Left ventricle myocardium inferior (tissue), 1 donor: Measurements from ENCODE around the gene TFE3. TPM values are rescaled to one million over a fixed set of nuclear protein-coding genes. Genes with fewer than 3 reads are reported as not detected.

Experiments
- DNase-seq: peaks from one replicate; pipeline ENCODE4 v3.0.0-alpha.2; 2020
- H3K27ac ChIP-seq: fragments of 200-600 bp; replicated peaks from 2 replicates; pipeline ENCODE4 v1.8.0; 2021
- H3K27me3 ChIP-seq: fragments of 200-600 bp; 2 replicates; pipeline ENCODE4 v1.8.0; 2021; ENCODE audit warnings: low read depth
- H3K36me3 ChIP-seq: fragments of 200-600 bp; 2 replicates; pipeline ENCODE4 v1.8.0; 2021
- H3K4me1 ChIP-seq: fragments of 200-600 bp; 2 replicates; pipeline ENCODE4 v1.8.0; 2021
- H3K4me3 ChIP-seq: fragments of 200-600 bp; 2 replicates; pipeline ENCODE4 v1.8.0; 2021; ENCODE audit warnings: mild to moderate bottlenecking, moderate library complexity
- H3K9me3 ChIP-seq: fragments of 200-600 bp; replicated peaks from 2 replicates; pipeline ENCODE4 v1.8.0; 2021
- CTCF ChIP-seq: fragments of 200-600 bp; IDR thresholded peaks from 2 replicates; pipeline ENCODE4 v1.8.0; 2021; ENCODE audit warnings: antibody characterized with exemption, mild to moderate bottlenecking, borderline replicate concordance
- intact Hi-C: fragments of 100-400 bp; cut with micrococcal nuclease; formaldehyde crosslinking; loops from one replicate; pipeline ENCODE4 v1.11.0; 2022
- long read RNA-seq: library from polyadenylated mRNA; unstranded; transcript quantifications from one replicate; pipeline ENCODE4 v2.0.0, GENCODE V29; 2021
- total RNA-seq: library from RNA; stranded (reverse); fragmentation: NEBNext Ultra II Directional; extraction: Animal tissue kit (Norgen Biotek cat#: 25700); gene quantifications from one replicate; pipeline ENCODE4 v1.2.1, GENCODE V29; 2021
- donor health status: DM: no; HTN: yes; CAD: no; lungs with severe emphysema.

Gene TFE3
- 19.2 TPM for total RNA-seq
- long read RNA-seq, transcript TFE3-201 (10 exons, 3,415 nt): major isoform, 21 of 49 reads
- long read RNA-seq, transcript TFE3-204 (10 exons, 3,279 nt): minor isoform, 13 of 49 reads
- long read RNA-seq, partial matches to known transcripts: 3 of 49 reads
- long read RNA-seq, other reads (novel, unspliced or antisense): 12 of 49 reads

GRCh38 chrX:49043220-49043986 lies at the start of gene TFE3:
Gene TFE3, minus strand, starts transcription at chrX:49043357. Its CDS starts 131 bp downstream, at chrX:49043226.
- Histone ChIP-seq H3K9me3 (no peaks in the 10 kb centered on the region), H3K36me3 (peaks cover 11% of the 10 kb centered on the region), H3K4me3 (peak within 1 kb of the TSS; percentile 87), H3K27ac (peak within 1 kb of the TSS; percentile 94), H3K27me3 (no peaks in the 10 kb centered on the region), H3K4me1 (peaks cover 47% of the 10 kb centered on the region)
- intact Hi-C loops: no loop called here
- DNase-seq: peak; percentile 97
- TF ChIP-seq CTCF: peak; percentile 69

GRCh38 chrX:49089553-49089952 lies 46.4 kb upstream of the TFE3 start:
- TF ChIP-seq CTCF: no peak
- intact Hi-C loops: no loop called here

GRCh38 chrX:49082271-49082871 lies 39.2 kb upstream of the TFE3 start:
- no peaks in the 10 kb centered on the region for H3K9me3 ChIP-seq
- intact Hi-C loops: no loop called here
- H3K27ac ChIP-seq: no peak overlapping the region
- no peak for DNase-seq
- peaks cover 7% of the 10 kb centered on the region for H3K4me1 ChIP-seq
- TF ChIP-seq CTCF: no peak
- H3K4me3 ChIP-seq: no peak overlapping the region
- H3K27me3 ChIP-seq: no peaks in the 10 kb centered on the region
- H3K36me3 ChIP-seq: peaks cover 5% of the 10 kb centered on the region

More at GRCh38 chrX:49089553-49089952, 46.4 kb upstream of the TFE3 start:
- Histone ChIP-seq H3K4me1 (no peaks in the 10 kb centered on the region), H3K36me3 (no peaks in the 10 kb centered on the region), H3K9me3 (no peaks in the 10 kb centered on the region), H3K4me3 (no peak overlapping the region), H3K27me3 (no peaks in the 10 kb centered on the region), H3K27ac (no peak overlapping the region)
- DNase-seq: no peak

- Histone ChIP-seq H3K9me3 (no peaks in the 10 kb centered on the region), H3K36me3 (peaks cover 17% of the 10 kb centered on the region), H3K27ac (peak within 1 kb of the TSS; percentile 95), H3K4me1 (peaks cover 8% of the 10 kb centered on the region), H3K4me3 (peak within 1 kb of the TSS; percentile 77), H3K27me3 (no peaks in the 10 kb centered on the region)
- intact Hi-C loops: no loop called here
- DNase-seq: peak; percentile 70
- TF ChIP-seq CTCF: no peak
Observed at GRCh38 chrX:49079489-49080428, 36.6 kb upstream of the TFE3 start, which contains the start of gene WDR45. Gene WDR45, minus strand, starts transcription at chrX:49079887. Its CDS starts 1,792 bp downstream, at chrX:49078095.

GRCh38 chrX:49077941-49078340 lies 34.8 kb upstream of the TFE3 start:
- Histone ChIP-seq H3K27me3 (no peaks in the 10 kb centered on the region), H3K4me3 (no peak overlapping the region), H3K4me1 (peaks cover 22% of the 10 kb centered on the region), H3K27ac (no peak overlapping the region), H3K9me3 (no peaks in the 10 kb centered on the region), H3K36me3 (peaks cover 17% of the 10 kb centered on the region)
- no peak for DNase-seq
- TF ChIP-seq CTCF: no peak
- intact Hi-C loops: no loop called here
